RWPE1 (cell line): ENCODE measurements around the gene STAP1.
"Not testable (repeated sequence)": the region's sequence is repeated elsewhere in the genome, so short reads cannot be mapped to it uniquely, and the experiment has no call there.

Experiments
- CTCF ChIA-PET: fragments of 350-600 bp; sonication (Branson Sonifier 250); formaldehyde crosslinking; extraction: SDS; loops from one replicate; lab custom pipeline; 2021; lab: Yijun Ruan, JAX
- POLR2A ChIA-PET: fragments of 400-600 bp; formaldehyde crosslinking; extraction: SDS; loops from one replicate; lab custom pipeline; 2020; ENCODE audit warnings: antibody characterized with exemption; ENCODE audit not compliant: low non-redundant PET; lab: Yijun Ruan, JAX
- DNase-seq: peaks from one replicate; pipeline ENCODE4 v3.0.0; 2012; ENCODE audit warnings: low spot score
- H3K27ac ChIP-seq: fragments of 450-650 bp; 2 replicates; pipeline ENCODE4 v1.5.1; 2017
- TF ChIP-seq, protein P1 (sequence below): fragments of 450-650 bp; conservative IDR thresholded peaks from 2 replicates; pipeline ENCODE4 v1.5.1; 2017; ENCODE audit warnings: low read depth, mild to moderate bottlenecking

STAP1 gene

DNA sequence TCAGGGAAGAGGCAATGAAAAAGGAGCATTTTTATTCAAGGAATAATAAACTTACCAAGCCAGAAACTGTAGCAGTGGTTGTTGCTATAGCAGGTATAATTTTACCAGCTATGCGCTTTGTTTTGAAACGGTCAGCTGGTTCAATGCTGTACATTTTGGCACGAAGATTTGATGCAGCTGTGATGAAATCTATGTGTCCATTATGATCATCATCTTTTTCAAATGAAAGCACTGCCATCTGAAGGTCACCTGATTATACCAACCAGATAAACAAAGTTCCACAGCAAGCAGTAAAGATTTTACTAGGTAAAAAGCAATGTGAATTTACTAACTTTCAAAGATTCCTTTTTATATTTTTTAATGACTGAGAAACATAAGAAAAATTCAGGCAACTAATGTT lies 66.4 kb downstream of the STAP1 start:
- TF ChIP-seq, protein P1, sequence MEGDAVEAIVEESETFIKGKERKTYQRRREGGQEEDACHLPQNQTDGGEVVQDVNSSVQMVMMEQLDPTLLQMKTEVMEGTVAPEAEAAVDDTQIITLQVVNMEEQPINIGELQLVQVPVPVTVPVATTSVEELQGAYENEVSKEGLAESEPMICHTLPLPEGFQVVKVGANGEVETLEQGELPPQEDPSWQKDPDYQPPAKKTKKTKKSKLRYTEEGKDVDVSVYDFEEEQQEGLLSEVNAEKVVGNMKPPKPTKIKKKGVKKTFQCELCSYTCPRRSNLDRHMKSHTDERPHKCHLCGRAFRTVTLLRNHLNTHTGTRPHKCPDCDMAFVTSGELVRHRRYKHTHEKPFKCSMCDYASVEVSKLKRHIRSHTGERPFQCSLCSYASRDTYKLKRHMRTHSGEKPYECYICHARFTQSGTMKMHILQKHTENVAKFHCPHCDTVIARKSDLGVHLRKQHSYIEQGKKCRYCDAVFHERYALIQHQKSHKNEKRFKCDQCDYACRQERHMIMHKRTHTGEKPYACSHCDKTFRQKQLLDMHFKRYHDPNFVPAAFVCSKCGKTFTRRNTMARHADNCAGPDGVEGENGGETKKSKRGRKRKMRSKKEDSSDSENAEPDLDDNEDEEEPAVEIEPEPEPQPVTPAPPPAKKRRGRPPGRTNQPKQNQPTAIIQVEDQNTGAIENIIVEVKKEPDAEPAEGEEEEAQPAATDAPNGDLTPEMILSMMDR = no peak
- ChIA-PET CTCF (interaction anchor here (0.6 kb wide), 2 partner anchors 87 to 708 kb away, joined by 3 to 6 read pairs; no protein-coding TSS in a partner anchor), POLR2A (no interaction called here)
- no peak for DNase-seq
- H3K27ac ChIP-seq = no peak overlapping the region

DNA sequence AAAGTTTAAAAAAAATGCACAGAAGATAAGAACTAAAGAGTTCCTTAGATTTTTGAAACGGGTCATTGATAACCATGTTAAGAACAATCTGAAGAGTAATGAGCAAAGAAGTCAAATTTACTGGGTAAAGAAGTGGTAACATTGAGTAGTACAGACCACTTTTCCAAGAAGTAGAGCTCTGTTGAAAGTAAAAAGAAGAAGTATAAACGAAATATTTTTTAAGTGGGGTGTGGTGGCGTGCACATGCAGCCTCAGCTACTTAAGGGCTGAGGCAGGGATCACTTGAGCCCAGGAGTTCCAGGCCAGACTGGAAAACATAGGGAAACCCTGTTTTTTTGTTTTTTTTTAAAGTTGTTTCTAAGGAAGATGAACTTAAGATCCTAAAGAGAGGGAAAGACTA lies 74.0 kb downstream of the STAP1 start:
- DNase-seq = no peak
- POLR2A ChIA-PET = no interaction called here
- CTCF ChIA-PET = no interaction called here
- TF ChIP-seq, protein P1 = no peak
- no peak overlapping the region for H3K27ac ChIP-seq

DNA sequence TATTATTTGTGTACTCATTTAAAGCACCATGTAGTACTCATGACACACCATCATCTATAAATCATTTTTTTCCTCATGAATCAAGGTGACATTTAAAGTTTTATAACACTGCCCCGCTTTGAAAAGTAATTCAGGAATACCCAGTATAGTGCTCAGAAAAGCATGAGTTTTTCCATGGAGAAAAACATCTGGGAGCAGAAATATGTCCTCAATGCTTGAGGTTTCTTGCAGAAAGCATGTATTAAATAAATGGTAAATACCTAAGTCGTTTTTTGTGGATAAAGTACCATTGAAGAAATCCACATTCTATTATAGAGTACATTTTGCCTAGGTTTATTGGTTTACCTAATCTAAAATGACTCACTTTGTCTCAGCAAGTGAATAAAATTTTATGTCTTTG lies 76.2 kb downstream of the STAP1 start:
- H3K27ac ChIP-seq = no peak overlapping the region
- TF ChIP-seq, protein P1 = no peak
- DNase-seq = no peak
- ChIA-PET CTCF (interaction anchor here (0.7 kb wide), 2 partner anchors 30 to 1255 kb away, joined by 3 read pairs; no protein-coding TSS in a partner anchor), POLR2A (no interaction called here)

DNA sequence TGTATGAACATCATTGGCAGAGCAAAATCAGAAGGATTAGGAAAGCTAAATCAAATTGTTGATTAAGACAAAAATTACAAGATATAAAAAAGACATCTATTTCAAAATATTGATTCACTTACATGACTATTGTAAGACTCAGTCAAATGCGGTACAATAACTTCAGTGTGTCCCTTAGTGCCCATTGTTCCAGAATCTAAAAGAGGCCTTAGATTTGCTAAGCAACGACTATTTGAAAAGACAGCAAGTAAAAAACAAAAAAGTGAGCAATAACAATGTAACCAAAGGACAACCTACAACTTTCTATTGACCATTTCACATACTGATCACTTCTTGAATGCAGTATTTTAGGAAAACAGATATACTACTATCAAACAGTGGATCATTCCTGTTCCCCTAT lies 76.8 kb downstream of the STAP1 start:
- POLR2A ChIA-PET = no interaction called here
- no peak for DNase-seq
- CTCF ChIA-PET = interaction anchor here (0.7 kb wide), 2 partner anchors 31 to 1255 kb away, joined by 3 read pairs; no protein-coding TSS in a partner anchor

DNA sequence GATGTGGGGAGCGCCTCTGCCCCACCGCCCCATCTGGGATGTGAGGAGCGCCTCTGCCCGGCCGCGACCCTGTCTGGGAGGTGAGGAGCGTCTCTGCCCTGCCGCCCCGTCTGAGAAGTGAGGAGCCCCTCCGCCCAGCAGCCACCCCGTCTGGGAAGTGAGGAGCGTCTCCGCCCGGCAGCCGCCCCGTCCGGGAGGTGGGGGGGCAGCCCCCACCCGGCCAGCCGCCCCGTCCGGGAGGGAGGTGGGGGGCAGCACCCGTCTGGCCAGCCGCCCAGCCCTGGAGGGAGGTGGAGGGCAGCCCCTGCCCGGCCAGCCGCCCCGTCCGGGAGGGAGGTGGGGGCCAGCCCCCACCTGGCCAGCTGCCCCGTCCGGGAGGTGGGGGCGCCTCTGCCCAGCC lies 78.5 kb downstream of the STAP1 start:
- H3K27ac ChIP-seq, POLR2A ChIA-PET, CTCF ChIA-PET, DNase-seq: not testable (repeated sequence)

More for the DNA sequence above, 76.8 kb downstream of the STAP1 start:
- no peak overlapping the region for H3K27ac ChIP-seq
- TF ChIP-seq, protein P1 = no peak

DNA sequence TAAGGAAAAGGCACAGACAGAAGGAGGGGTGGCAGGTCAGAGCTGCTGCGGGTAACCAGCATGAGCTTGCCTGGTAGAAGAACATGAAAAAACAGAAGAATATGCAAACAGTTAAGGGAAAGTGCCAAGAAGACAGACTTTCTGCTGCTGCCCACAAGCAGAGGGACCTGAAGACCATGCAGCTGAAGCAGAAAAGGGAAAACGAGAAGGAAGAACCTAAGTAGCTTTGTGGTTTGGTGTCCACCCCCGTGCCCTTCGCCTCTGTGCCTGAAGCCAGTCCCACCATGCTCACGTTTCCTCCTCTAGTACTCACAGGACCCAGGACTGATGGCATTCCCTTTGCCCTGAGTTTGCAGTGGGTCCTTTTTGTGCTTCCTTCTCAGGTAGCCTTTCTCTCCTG lies 79.6 kb downstream of the STAP1 start:
- CTCF ChIA-PET = no interaction called here

DNA sequence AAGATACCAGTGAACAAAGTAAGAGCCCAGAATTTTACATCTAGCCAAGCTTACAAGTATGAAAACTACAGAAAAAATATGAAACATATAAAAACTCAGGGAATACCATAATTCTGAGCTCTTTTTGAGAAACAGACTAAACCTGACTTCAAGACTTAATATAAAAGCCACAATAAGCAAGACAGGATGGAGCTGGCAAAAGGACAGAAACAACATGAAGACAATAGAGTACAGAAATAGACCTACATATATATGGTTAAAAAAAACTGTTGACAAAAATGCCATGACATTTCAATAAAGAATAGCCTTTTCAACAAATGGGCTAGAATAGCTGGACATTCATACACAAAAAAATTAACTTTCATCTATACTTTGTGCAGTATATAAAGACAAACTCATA lies 93.0 kb downstream of the STAP1 start:
- no peak for DNase-seq
- H3K27ac ChIP-seq = no peak overlapping the region
- ChIA-PET POLR2A (no interaction called here), CTCF (no interaction called here)
- TF ChIP-seq, protein P1 = no peak

More for the DNA sequence above, 79.6 kb downstream of the STAP1 start:
- POLR2A ChIA-PET = no interaction called here
- H3K27ac ChIP-seq = no peak overlapping the region
- DNase-seq = no peak
- TF ChIP-seq, protein P1 = no peak
